ENCODE measurements around the gene SEL1L3. TPM values are rescaled to one million over a fixed set of nuclear protein-coding genes. Genes with fewer than 3 reads are reported as not detected.

Gene SEL1L3
- total RNA-seq, 1 donor: 6.0 TPM

DNA sequence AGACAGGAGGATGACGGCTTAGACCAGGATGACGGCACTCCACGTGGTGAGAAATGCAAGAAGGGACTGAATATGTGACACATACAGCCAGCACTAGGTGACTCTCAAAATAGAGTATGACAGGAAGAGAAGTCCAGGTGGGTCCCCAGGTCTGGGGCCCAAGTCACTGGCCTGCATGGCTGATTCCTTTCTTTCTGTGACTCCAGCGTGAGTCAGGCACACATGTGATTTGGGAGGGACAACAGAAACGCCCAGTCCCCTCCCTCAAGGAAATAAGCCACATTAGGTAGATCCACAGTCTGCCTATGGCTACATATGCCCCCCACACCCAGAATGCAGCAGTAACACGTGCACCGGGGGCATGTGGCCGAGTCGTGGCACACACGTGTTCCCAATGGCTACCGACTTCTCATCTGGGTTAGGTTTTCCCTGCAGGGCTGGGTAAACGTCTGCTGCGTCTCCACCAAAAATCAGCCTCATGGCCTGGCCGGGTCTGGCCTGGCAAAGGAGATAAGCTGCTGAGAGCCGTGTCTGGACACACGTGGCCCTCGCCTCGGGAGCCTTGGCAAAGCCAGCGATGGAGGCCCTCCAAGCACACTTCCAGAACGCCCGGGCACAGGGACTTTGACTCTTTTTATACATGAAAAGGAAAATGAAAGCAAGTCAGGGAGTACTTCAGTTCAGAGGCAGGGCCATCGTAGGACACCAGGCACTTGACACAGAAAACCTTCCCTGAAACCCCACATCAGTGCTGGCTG lies 19.3 kb downstream of the SEL1L3 start:
- H3K4me3 ChIP-seq (ENCODE audit: low read depth, low read length): no peak overlapping the region
- TF ChIP-seq, protein P1, sequence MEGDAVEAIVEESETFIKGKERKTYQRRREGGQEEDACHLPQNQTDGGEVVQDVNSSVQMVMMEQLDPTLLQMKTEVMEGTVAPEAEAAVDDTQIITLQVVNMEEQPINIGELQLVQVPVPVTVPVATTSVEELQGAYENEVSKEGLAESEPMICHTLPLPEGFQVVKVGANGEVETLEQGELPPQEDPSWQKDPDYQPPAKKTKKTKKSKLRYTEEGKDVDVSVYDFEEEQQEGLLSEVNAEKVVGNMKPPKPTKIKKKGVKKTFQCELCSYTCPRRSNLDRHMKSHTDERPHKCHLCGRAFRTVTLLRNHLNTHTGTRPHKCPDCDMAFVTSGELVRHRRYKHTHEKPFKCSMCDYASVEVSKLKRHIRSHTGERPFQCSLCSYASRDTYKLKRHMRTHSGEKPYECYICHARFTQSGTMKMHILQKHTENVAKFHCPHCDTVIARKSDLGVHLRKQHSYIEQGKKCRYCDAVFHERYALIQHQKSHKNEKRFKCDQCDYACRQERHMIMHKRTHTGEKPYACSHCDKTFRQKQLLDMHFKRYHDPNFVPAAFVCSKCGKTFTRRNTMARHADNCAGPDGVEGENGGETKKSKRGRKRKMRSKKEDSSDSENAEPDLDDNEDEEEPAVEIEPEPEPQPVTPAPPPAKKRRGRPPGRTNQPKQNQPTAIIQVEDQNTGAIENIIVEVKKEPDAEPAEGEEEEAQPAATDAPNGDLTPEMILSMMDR (IDR thresholded peaks at IDR 0.05; ENCODE audit: insufficient read depth, low read depth, low read length): no peak
- no peak for DNase-seq (ENCODE audit: low read depth)

DNA sequence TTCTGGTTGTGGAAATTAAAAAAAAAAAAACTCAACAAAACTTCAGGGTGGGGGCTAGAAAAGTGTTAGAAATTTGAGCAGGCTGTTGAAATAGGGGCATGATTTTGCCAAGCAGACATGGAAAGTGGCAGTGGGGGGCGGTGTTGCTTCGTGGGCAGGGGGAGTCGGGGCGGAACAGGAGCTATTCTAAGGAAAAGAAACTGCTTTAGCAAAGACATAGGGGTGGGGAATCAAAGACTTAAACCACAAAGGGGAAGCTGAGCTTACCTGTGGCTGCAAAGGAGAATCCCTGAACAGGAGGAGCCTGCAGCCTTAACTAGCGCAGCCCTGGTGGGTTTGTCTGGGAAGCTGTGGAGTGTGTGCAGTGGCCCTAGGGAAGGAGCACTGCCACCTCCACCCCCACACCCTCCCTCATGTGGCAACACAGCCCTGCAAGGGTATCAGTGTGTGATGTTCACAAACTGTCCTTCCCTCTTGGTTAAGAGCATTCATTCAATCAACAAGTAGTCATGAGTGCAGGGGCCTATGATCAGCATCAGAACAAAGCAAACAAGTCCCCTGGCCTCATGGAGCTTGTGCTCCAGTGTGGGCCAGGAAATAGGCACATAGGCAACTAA lies 20.5 kb downstream of the SEL1L3 start:
- no peak overlapping the region for H3K4me3 ChIP-seq (ENCODE audit: low read depth, low read length)
- TF ChIP-seq, protein P1 (IDR thresholded peaks at IDR 0.05; ENCODE audit: insufficient read depth, low read depth, low read length): no peak
- DNase-seq (ENCODE audit: low read depth): no peak

DNA sequence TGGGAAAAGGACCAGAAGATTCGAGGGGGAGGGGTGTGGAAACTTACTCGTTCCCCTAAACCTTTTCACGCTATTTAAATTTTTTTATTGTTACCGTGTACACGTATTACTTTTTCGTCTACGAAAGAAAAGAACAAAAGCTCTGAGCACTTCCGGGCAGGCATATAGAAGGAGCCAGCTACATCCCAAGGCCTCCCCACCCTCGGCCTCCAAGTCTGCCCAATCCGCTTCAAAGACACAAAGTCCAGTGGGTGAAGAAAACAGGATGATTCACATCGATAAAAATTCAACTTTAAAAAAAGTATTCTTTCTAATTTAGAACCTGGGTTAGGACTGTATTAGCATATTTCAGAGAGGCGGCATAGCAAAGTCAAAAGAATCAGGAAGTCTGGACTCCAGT lies 23.1 kb downstream of the SEL1L3 start:
- no peak for DNase-seq (ENCODE audit: low read depth)
- H3K4me3 ChIP-seq (ENCODE audit: low read depth, low read length): no peak overlapping the region
- TF ChIP-seq, protein P1 (IDR thresholded peaks at IDR 0.05; ENCODE audit: insufficient read depth, low read depth, low read length): no peak

DNA sequence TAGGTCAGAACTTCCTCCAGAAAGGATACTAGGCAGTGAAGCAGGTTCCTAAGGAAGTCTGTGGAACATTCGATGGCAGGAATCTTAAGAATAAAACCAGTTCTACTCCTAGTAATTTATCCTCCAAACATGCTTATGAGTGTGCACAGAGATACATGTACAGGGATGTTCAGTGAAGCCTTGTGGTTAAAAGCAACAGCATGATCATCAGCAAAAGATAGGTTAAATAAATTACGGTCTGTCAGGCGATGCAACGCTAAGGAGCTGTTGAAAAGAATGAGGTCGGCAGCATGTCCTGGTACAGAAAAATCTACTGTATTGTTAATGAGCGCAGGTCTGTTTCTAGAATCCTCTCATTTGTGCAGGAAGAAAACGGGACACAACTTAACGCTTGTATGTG lies 23.6 kb downstream of the SEL1L3 start:
- no peak for DNase-seq (ENCODE audit: low read depth)
- no peak overlapping the region for H3K4me3 ChIP-seq (ENCODE audit: low read depth, low read length)
- TF ChIP-seq, protein P1 (IDR thresholded peaks at IDR 0.05; ENCODE audit: insufficient read depth, low read depth, low read length): no peak

DNA sequence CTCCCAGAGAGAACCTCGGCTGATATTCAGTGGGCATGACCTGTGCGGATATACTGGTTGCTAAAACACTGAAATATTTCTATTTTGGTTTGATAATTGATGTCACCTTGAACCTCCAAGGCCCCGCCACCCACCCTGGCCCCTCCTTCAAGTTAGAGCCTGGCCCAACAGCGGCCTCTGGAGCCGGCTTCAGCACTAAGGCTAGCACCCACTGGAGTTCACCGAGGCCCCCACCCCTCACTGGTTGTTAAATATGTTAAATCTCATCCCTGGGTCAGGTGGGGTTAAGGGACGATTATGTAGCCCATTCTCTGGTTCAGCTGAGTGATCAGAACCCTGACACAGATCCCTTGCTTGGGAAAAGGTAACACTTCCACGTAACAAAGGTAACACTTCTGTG lies 24.3 kb downstream of the SEL1L3 start:
- no peak overlapping the region for H3K4me3 ChIP-seq (ENCODE audit: low read depth, low read length)
- TF ChIP-seq, protein P1 (IDR thresholded peaks at IDR 0.05; ENCODE audit: insufficient read depth, low read depth, low read length): no peak
- DNase-seq (ENCODE audit: low read depth): no peak

DNA sequence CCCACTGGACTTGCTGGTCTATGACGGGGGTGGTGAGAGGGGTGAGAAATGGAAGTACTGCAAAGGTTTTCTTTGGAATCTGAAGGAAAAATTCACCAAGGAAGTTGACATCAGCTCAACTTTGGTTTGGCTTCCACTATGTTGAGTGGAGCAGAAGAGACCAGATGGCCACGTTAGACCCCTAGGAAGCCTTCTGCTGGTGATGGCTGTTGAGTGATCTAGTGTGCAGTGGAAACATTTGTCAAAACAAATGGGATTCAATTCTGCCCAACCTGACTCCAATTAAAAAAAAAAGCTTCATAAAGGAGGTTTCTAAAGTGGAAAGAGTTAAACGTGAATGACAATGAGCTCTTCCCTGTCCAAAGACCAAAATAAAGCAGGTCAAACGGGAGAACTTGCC lies 25.7 kb downstream of the SEL1L3 start:
- H3K4me3 ChIP-seq (ENCODE audit: low read depth, low read length): no peak overlapping the region
- DNase-seq (ENCODE audit: low read depth): no peak
- TF ChIP-seq, protein P1 (IDR thresholded peaks at IDR 0.05; ENCODE audit: insufficient read depth, low read depth, low read length): no peak
